ENCODE measurements around the gene PCDH12.

The PCDH12 gene

DNA sequence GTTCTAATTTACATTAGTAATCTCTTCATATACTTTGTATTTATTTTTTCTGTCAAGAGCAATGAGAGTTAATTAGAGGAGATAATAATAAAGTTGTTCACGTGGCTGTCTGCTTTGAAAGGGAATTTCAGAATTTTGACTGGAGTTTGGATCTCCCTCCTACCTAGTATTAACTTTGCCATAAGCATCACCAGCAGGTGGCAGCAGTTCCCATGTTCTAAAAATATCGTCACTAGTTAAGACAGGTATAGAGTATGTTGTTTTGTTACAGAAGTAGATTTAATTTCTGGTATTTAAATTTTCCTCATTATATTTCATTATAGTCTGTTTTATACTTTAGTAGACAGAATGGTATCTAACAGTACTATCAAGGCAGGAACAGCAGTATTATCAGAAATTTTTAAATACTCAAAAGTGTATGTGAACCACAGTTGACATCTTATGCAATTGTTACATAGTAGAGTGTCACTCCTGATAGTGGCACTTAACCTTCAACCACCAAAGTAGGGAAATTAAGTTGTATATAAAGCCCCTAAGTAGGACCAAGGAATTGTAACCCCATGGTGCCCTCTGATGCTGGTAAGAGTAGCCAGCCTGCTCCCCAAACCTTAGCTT, 34.5 kb upstream of the PCDH12 start:
- peak; percentile 59 for TF ChIP-seq RAD21 (IDR thresholded peaks at IDR 0.05; ENCODE audit: low read depth)
- TF ChIP-seq EGR1 (IDR thresholded peaks at IDR 0.05), result no peak

GRCh38 chr5:141989720-141990119, 31.7 kb upstream of the PCDH12 start:
- TF ChIP-seq, protein P1, sequence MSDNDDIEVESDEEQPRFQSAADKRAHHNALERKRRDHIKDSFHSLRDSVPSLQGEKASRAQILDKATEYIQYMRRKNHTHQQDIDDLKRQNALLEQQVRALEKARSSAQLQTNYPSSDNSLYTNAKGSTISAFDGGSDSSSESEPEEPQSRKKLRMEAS (IDR thresholded peaks at IDR 0.05), result no peak
- TF ChIP-seq NFIC (IDR thresholded peaks at IDR 0.05) (no peak), EP300 (IDR thresholded peaks at IDR 0.05; ENCODE audit: borderline replicate concordance) (no peak), TCF12 (IDR thresholded peaks at IDR 0.05; ENCODE audit: low read depth) (no peak), TEAD4 (IDR thresholded peaks at IDR 0.05) (no peak), RAD21 (IDR thresholded peaks at IDR 0.05; ENCODE audit: low read depth) (no peak), CEBPB (IDR thresholded peaks at IDR 0.05) (no peak), FOXM1 (IDR thresholded peaks at IDR 0.05; ENCODE audit: borderline replicate concordance, low read depth) (no peak), EGR1 (IDR thresholded peaks at IDR 0.05) (no peak)

GRCh38 chr5:141986072-141986471, 28.1 kb upstream of the PCDH12 start:
- TF ChIP-seq CREB1 (IDR thresholded peaks at IDR 0.05; ENCODE audit: low read depth) (no peak), YY1 (IDR thresholded peaks at IDR 0.05; ENCODE audit: low read depth) (no peak), NFIC (IDR thresholded peaks at IDR 0.05) (no peak), REST (IDR thresholded peaks at IDR 0.05; ENCODE audit: low read depth) (no peak), RAD21 (IDR thresholded peaks at IDR 0.05; ENCODE audit: low read depth) (no peak)
- TF ChIP-seq, protein P1 (IDR thresholded peaks at IDR 0.05), result no peak

DNA sequence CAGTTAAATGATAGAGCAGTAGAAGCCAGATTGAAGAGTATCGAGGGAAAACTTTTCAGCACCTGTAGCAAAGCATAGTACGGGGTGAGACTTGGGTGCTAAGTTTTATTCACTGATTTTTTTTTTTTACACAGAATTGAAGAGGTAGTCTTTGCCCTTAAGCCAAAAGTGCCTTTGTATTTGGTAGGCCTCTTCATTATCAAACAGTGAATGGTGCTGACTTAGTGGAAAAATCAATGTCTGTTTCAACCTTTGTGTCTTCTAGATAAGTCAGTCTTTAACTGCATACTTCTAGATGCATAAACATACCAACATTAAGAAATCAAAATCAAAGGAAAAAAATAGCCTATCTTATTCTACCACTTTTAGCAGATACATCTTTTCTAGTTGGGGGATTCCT, 24.6 kb upstream of the PCDH12 start:
- TF ChIP-seq RAD21 (IDR thresholded peaks at IDR 0.05; ENCODE audit: low read depth) (no peak), TAF1 (IDR thresholded peaks at IDR 0.05; ENCODE audit: low read depth) (no peak), REST (IDR thresholded peaks at IDR 0.05; ENCODE audit: low read depth) (no peak), EP300 (IDR thresholded peaks at IDR 0.05; ENCODE audit: borderline replicate concordance) (no peak), FOXM1 (IDR thresholded peaks at IDR 0.05; ENCODE audit: borderline replicate concordance, low read depth) (no peak), ZBTB7A (IDR thresholded peaks at IDR 0.05; ENCODE audit: low read depth) (no peak), NFIC (IDR thresholded peaks at IDR 0.05) (no peak), TEAD4 (IDR thresholded peaks at IDR 0.05) (no peak)
- TF ChIP-seq, protein P1 (IDR thresholded peaks at IDR 0.05), result no peak

GRCh38 chr5:141978389-141978788, 20.4 kb upstream of the PCDH12 start:
- TF ChIP-seq, protein P1 (IDR thresholded peaks at IDR 0.05), result no peak
- TF ChIP-seq NFIC (IDR thresholded peaks at IDR 0.05), result no peak
- TF ChIP-seq EGR1 (IDR thresholded peaks at IDR 0.05), result no peak
- TF ChIP-seq YY1 (IDR thresholded peaks at IDR 0.05; ENCODE audit: low read depth), result no peak
- no peak for TF ChIP-seq CEBPB (IDR thresholded peaks at IDR 0.05)
- no peak for TF ChIP-seq RAD21 (IDR thresholded peaks at IDR 0.05; ENCODE audit: low read depth)
- TF ChIP-seq EP300 (IDR thresholded peaks at IDR 0.05; ENCODE audit: borderline replicate concordance), result no peak
- no peak for TF ChIP-seq TEAD4 (IDR thresholded peaks at IDR 0.05)
- TF ChIP-seq TCF12 (IDR thresholded peaks at IDR 0.05; ENCODE audit: low read depth), result no peak
- TF ChIP-seq, protein P2, sequence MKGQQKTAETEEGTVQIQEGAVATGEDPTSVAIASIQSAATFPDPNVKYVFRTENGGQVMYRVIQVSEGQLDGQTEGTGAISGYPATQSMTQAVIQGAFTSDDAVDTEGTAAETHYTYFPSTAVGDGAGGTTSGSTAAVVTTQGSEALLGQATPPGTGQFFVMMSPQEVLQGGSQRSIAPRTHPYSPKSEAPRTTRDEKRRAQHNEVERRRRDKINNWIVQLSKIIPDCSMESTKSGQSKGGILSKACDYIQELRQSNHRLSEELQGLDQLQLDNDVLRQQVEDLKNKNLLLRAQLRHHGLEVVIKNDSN (IDR thresholded peaks at IDR 0.05), result no peak
- no peak for TF ChIP-seq ZBTB7A (IDR thresholded peaks at IDR 0.05; ENCODE audit: low read depth)
- TF ChIP-seq REST (IDR thresholded peaks at IDR 0.05; ENCODE audit: low read depth), result no peak
- no peak for TF ChIP-seq FOXM1 (IDR thresholded peaks at IDR 0.05; ENCODE audit: borderline replicate concordance, low read depth)
- no peak for TF ChIP-seq TAF1 (IDR thresholded peaks at IDR 0.05; ENCODE audit: low read depth)
- no peak for TF ChIP-seq CREB1 (IDR thresholded peaks at IDR 0.05; ENCODE audit: low read depth)

Data from Ishikawa (cell line).